Measurements from ENCODE around the gene GPRIN1.

Gene GPRIN1

GRCh38 chr5:176609724-176610434, at the start of gene GPRIN1:
TSS of gene GPRIN1 (minus strand) at chr5:176610156. CDS start at chr5:176599834, 10,322 bp downstream.
- H3K27me3 ChIP-seq (ENCODE audit: control insufficient read depth in 1 of 2, insufficient read depth in 2 of 2, low read length in 2 of 2) = peaks cover 5 to 23% of the 10 kb centered on the region in 2 donors
- no peaks in the 10 kb centered on the region for H3K9me3 ChIP-seq (ENCODE audit: low read length)
- no peak within 1 kb of the TSS for H3K27ac ChIP-seq (ENCODE audit: low read depth, low read length)
- no peak within 1 kb of the TSS for H3K4me3 ChIP-seq (ENCODE audit: low read depth in 1 of 2, low read length in 2 of 2)
- H3K36me3 ChIP-seq (ENCODE audit: insufficient read depth, low read length) = no peaks in the 10 kb centered on the region
- no peaks in the 10 kb centered on the region for H3K4me1 ChIP-seq (ENCODE audit: insufficient read depth, low read length)
- no peak within 1 kb of the TSS for H3K9ac ChIP-seq (ENCODE audit: low read length)

DNA sequence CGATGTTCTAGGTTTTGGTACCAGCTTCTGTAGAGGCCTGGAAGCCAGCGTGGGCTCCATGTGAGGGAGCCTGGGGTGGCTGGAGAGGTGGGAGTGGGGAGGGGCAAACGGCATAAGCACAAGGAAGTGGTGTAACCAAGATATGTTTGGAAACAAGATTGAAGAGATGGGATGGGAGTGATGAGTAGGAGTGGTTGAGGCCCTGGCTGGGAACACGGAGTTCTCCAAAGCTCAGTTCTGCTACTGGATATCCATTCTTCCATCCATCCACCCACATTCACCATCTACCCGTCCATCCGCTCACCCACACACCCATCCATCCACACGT, 49.5 kb upstream of the GPRIN1 start:
- Histone ChIP-seq H3K36me3 (ENCODE audit: insufficient read depth, low read length) (no peaks in the 10 kb centered on the region), H3K27ac (ENCODE audit: low read depth, low read length) (no peak overlapping the region), H3K27me3 (ENCODE audit: control insufficient read depth in 1 of 2, insufficient read depth in 2 of 2, low read length in 2 of 2) (peaks cover 5% of the 10 kb centered on the region in 2 donors), H3K4me3 (ENCODE audit: low read depth in 1 of 2, low read length in 2 of 2) (no peak overlapping the region), H3K4me1 (ENCODE audit: insufficient read depth, low read length) (peaks cover 10% of the 10 kb centered on the region), H3K9me3 (ENCODE audit: low read length) (no peaks in the 10 kb centered on the region), H3K9ac (ENCODE audit: low read length) (no peak overlapping the region)

- no peak overlapping the region for H3K9ac ChIP-seq (ENCODE audit: low read length)
- H3K9me3 ChIP-seq (ENCODE audit: low read length) = no peaks in the 10 kb centered on the region
- H3K36me3 ChIP-seq (ENCODE audit: insufficient read depth, low read length) = peaks cover 1% of the 10 kb centered on the region
- peaks cover 10% of the 10 kb centered on the region for H3K4me1 ChIP-seq (ENCODE audit: insufficient read depth, low read length)
- peaks cover under 1 to 5% of the 10 kb centered on the region in 2 donors for H3K27me3 ChIP-seq (ENCODE audit: control insufficient read depth in 1 of 2, insufficient read depth in 2 of 2, low read length in 2 of 2)
- no peak overlapping the region for H3K4me3 ChIP-seq (ENCODE audit: low read depth in 1 of 2, low read length in 2 of 2)
- no peak overlapping the region for H3K27ac ChIP-seq (ENCODE audit: low read depth, low read length)
Measured at GRCh38 chr5:176658817-176659511, 49.0 kb upstream of the GPRIN1 start.

DNA sequence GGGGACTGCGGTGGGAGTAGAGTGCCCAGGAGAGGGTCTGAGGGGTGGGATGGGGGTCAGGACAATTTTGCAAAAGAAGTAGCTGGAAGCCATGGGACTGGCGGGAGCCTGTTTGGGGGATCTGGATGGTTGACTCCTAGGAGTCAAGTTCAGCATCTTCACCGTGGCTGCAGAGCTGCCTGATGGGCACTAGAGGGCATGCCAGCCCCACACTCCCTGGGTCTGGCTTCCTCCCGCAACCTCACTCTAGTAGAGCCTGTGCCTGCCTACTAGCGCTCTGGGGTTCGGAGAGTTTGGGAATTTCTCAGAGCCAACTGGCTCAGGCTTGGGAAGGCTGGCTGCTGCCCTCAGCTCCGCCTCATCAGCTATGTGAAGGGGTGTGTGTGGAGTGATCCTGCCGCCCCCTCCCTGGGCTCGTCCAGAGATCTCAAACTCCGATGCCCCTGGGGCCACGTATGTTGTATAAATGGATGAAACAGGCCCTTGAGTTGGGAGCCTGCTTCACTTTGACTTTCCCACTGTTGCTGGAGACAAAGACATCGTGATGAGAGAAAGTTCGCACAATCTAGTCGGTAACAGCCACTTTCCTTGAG, 48.1 kb upstream of the GPRIN1 start:
- Histone ChIP-seq H3K36me3 (ENCODE audit: insufficient read depth, low read length) (peaks cover 10% of the 10 kb centered on the region), H3K9me3 (ENCODE audit: low read length) (no peaks in the 10 kb centered on the region), H3K9ac (ENCODE audit: low read length) (no peak overlapping the region), H3K27me3 (ENCODE audit: control insufficient read depth in 1 of 2, insufficient read depth in 2 of 2, low read length in 2 of 2) (peaks cover 0 to 5% of the 10 kb centered on the region in 2 donors), H3K4me1 (ENCODE audit: insufficient read depth, low read length) (peaks cover 10% of the 10 kb centered on the region), H3K4me3 (ENCODE audit: low read depth in 1 of 2, low read length in 2 of 2) (no peak overlapping the region), H3K27ac (ENCODE audit: low read depth, low read length) (no peak overlapping the region)

DNA sequence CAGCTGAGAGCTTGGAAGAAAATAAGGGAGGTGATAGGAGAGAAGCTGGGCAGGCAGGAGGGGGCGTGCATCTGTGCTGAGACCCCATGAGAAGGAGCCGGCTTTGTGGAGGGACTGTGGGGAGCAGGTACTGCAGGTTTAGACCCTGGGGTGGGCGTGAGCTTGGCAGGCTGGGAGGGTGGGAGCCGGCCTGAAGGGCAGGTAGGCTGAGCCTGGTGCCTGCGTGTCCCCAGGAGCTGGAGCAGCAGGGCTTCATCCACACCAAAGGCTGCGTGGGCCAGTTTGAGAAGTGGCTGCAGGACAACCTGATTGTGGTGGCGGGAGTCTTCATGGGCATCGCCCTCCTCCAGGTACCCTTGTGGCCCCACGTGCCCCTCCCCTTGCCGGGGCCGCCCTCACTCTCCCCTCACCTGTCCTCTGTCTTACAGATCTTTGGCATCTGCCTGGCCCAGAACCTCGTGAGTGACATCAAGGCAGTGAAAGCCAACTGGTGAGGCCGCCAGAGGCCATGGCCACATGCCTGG, 46.6 kb upstream of the GPRIN1 start:
- H3K4me3 ChIP-seq (ENCODE audit: low read depth in 1 of 2, low read length in 2 of 2) = no peak overlapping the region
- peaks cover 16% of the 10 kb centered on the region for H3K36me3 ChIP-seq (ENCODE audit: insufficient read depth, low read length)
- no peak overlapping the region for H3K9ac ChIP-seq (ENCODE audit: low read length)
- H3K27me3 ChIP-seq (ENCODE audit: control insufficient read depth in 1 of 2, insufficient read depth in 2 of 2, low read length in 2 of 2) = no peaks in the 10 kb centered on the region
- no peak overlapping the region for H3K27ac ChIP-seq (ENCODE audit: low read depth, low read length)
- H3K9me3 ChIP-seq (ENCODE audit: low read length) = no peaks in the 10 kb centered on the region
- peaks cover 10% of the 10 kb centered on the region for H3K4me1 ChIP-seq (ENCODE audit: insufficient read depth, low read length)

- Histone ChIP-seq H3K4me1 (ENCODE audit: insufficient read depth, low read length) (peaks cover 10% of the 10 kb centered on the region), H3K9ac (ENCODE audit: low read length) (no peak overlapping the region), H3K4me3 (ENCODE audit: low read depth in 1 of 2, low read length in 2 of 2) (no peak overlapping the region), H3K36me3 (ENCODE audit: insufficient read depth, low read length) (peaks cover 16% of the 10 kb centered on the region), H3K9me3 (ENCODE audit: low read length) (no peaks in the 10 kb centered on the region), H3K27me3 (ENCODE audit: control insufficient read depth in 1 of 2, insufficient read depth in 2 of 2, low read length in 2 of 2) (no peaks in the 10 kb centered on the region), H3K27ac (ENCODE audit: low read depth, low read length) (no peak overlapping the region)
Measured at GRCh38 chr5:176654856-176655255, 44.9 kb upstream of the GPRIN1 start.

DNA sequence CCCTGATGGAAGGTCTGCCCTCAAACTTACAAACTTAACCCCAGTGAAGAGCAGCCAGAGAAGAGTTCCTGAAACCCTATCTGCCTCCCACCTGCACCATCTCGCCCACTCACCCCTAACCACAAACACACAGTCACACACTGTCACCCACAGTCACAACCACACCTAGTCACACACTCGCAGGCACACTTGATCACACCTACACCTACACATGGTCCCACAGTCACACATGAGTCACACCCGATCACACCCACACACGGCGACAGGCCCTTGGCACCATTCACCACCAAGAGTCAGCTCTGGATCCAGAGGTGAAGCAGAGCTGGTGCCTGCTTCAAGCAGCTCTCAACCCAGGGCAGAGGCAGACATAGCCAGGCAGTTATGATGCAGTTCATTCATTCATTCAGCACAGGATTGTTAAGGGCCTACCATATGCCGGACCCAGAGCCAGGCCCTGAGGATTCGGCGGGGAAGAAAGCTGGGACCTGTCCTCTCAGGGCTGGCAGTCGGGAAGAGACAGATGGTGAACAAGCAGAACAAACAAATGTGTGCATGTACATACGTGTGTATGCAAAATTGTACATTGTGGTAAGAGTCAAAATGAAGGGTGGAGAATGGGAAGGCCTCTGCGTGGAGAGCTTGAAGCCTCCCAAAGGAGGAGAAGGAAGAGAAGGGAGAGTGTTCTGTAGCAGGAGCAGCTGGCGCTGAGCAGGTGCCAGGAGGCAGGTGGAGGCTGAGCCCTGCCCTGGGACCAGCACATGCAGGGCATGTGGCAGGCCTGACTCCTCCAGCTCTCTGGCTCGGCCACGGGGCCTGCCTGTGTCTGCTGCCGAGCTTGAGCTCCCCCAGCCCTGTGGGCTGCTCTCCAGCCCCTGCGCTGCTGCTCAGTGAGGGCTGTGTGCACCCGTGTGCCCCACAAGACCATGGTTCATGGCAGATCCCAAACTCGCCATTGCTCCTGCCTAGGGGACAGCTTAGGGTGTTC, 43.7 kb upstream of the GPRIN1 start:
- no peaks in the 10 kb centered on the region for H3K9me3 ChIP-seq (ENCODE audit: low read length)
- peaks cover 10% of the 10 kb centered on the region for H3K4me1 ChIP-seq (ENCODE audit: insufficient read depth, low read length)
- no peaks in the 10 kb centered on the region for H3K27me3 ChIP-seq (ENCODE audit: control insufficient read depth in 1 of 2, insufficient read depth in 2 of 2, low read length in 2 of 2)
- no peak overlapping the region for H3K9ac ChIP-seq (ENCODE audit: low read length)
- peaks cover 16% of the 10 kb centered on the region for H3K36me3 ChIP-seq (ENCODE audit: insufficient read depth, low read length)
- H3K4me3 ChIP-seq (ENCODE audit: low read depth in 1 of 2, low read length in 2 of 2) = no peak overlapping the region
- H3K27ac ChIP-seq (ENCODE audit: low read depth, low read length) = no peak overlapping the region

DNA sequence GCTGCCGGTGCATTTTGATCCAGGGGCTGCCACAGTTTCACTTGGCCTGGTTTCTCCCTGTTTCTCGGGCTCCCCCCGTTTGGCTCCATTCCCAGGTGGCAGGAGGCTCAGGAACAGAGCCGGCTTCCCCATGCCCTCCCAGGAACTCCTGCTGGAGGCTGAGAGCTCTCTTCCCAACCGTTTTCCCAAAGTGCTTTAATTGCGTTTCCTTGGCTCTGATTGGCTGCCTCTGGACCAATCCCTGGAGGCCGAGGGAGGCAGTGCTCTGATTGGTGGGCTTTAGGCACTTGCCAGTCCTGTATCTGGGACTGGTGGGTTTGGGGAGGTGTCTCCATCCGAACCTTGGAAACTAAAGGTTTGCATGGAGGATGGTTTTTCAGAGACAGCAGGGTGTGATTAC, 42.2 kb upstream of the GPRIN1 start:
- H3K4me1 ChIP-seq (ENCODE audit: insufficient read depth, low read length) = peaks cover 13% of the 10 kb centered on the region
- no peaks in the 10 kb centered on the region for H3K9me3 ChIP-seq (ENCODE audit: low read length)
- H3K9ac ChIP-seq (ENCODE audit: low read length) = no peak overlapping the region
- H3K4me3 ChIP-seq (ENCODE audit: low read depth in 1 of 2, low read length in 2 of 2) = no peak overlapping the region
- H3K27ac ChIP-seq (ENCODE audit: low read depth, low read length) = no peak overlapping the region
- no peaks in the 10 kb centered on the region for H3K27me3 ChIP-seq (ENCODE audit: control insufficient read depth in 1 of 2, insufficient read depth in 2 of 2, low read length in 2 of 2)
- peaks cover 16% of the 10 kb centered on the region for H3K36me3 ChIP-seq (ENCODE audit: insufficient read depth, low read length)

GRCh38 chr5:176651472-176651980, 41.6 kb upstream of the GPRIN1 start:
- peaks cover 16% of the 10 kb centered on the region for H3K36me3 ChIP-seq (ENCODE audit: insufficient read depth, low read length)
- peaks cover 16% of the 10 kb centered on the region for H3K4me1 ChIP-seq (ENCODE audit: insufficient read depth, low read length)
- no peak overlapping the region for H3K9ac ChIP-seq (ENCODE audit: low read length)
- no peaks in the 10 kb centered on the region for H3K27me3 ChIP-seq (ENCODE audit: control insufficient read depth in 1 of 2, insufficient read depth in 2 of 2, low read length in 2 of 2)
- no peak overlapping the region for H3K27ac ChIP-seq (ENCODE audit: low read depth, low read length)
- H3K9me3 ChIP-seq (ENCODE audit: low read length) = no peaks in the 10 kb centered on the region
- no peak overlapping the region for H3K4me3 ChIP-seq (ENCODE audit: low read depth in 1 of 2, low read length in 2 of 2)

DNA sequence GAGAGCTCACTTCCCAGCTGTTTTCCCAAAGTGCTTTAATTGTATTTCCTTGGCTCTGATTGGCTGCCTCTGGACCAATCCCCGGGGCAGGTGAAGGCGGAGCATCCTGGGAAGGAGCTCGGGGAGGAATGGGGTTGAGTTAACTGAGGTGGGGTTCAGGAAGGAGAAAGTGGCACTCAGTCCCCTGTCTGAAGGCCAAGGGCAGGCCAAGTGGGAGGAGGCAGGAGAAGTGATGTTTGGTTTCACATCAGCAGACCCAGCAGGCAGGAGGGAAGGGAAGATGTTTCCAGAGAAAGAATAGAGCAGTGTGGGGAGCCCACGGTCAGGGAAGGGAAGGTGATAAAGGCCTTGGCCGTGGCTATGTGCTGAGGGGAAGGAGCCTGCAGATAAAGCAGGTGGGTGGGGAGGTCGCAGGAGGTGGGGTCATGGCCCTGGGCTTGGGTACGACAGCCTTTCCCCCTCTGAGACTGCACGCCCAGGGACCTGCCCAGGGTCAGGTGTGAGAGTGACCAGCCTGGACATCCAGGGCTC, 40.5 kb upstream of the GPRIN1 start:
- Histone ChIP-seq H3K27me3 (ENCODE audit: control insufficient read depth in 1 of 2, insufficient read depth in 2 of 2, low read length in 2 of 2) (no peaks in the 10 kb centered on the region), H3K4me1 (ENCODE audit: insufficient read depth, low read length) (peaks cover 17% of the 10 kb centered on the region), H3K36me3 (ENCODE audit: insufficient read depth, low read length) (peaks cover 16% of the 10 kb centered on the region), H3K27ac (ENCODE audit: low read depth, low read length) (no peak overlapping the region), H3K9me3 (ENCODE audit: low read length) (no peaks in the 10 kb centered on the region), H3K9ac (ENCODE audit: low read length) (no peak overlapping the region), H3K4me3 (ENCODE audit: low read depth in 1 of 2, low read length in 2 of 2) (no peak overlapping the region)

All from muscle layer of colon (tissue), 2 donors.